ENCODE measurements around the gene MYO5C.
"Not testable (repeated sequence)": the region's sequence is repeated elsewhere in the genome, so short reads cannot be mapped to it uniquely, and the experiment has no call there.

Gene MYO5C

GRCh38 chr15:52307847-52308246 is 12.2 kb upstream of the MYO5C start:
- no peak for DNase-seq

DNA sequence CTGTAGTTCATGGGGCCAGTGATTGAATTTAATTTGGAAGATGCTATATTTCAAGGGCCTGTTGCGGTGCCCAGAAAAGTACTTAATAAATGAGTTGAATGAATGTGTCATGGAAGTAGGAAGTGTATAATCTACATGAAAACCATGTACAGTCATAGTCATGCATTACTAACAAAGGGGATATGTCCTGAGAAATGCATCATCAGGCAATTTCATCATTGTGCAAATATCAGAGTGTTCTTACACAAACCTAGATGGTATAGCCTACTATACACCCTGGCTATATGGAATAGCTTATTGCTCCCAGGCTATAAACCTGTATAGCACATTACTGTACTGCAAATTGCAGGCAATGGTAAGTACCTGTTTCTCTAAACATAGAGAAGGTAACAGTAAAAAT is 10.7 kb upstream of the MYO5C start:
- no peak for DNase-seq

GRCh38 chr15:52303093-52303772 is 7.6 kb upstream of the MYO5C start:
- DNase-seq, result no peak

- no peak for DNase-seq
Observed at GRCh38 chr15:52301265-52301847, 5.8 kb upstream of the MYO5C start.

DNA sequence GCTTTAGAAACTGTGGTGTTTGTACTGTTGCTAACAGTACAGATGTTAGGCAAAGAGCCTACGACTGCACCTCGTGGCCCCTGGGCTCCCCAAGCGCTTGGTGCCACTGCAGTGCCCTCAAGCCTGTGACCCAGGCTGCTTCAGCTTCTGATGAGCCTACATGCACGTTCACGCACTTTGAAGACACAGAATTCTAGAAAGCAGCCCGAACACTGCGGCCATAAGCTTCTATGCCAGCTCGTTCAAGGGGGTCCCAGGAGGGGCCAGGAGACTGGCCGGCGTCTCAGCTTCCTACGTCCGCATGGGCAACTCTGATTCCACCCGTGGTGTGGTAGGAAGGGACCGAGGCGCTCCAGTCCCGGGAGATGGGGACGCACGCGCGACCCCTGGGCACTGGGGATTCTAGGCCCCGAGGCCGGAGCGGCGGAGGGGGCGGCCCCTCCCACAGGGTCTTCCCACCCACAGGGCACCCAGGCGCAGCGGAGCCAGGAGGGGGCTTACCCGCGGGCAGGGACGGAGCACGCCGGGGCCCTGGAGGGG is 653 bp downstream of the MYO5C start:
- no peak for DNase-seq

- no peak for DNase-seq
Observed at GRCh38 chr15:52292780-52293392, 2.7 kb downstream of the MYO5C start.

DNA sequence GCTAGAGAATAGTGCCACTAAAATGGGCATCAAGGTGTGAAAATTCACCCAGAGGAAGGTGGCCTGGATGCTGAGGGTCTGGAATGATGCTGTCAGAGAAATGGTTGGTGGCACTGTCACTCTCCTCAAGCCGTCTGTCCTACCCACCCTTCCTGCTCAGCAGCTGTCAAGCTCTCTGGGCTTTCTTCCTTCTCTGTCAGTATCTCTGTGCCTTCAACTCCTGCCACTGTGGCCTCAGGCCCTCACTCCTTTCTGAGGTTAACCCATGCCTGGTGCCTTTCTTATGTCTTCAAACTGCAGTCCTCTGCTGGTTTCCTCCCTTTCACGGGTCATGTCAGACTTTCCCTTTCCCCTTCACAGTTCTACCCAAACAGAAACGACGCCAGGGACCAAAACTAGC is 4.4 kb downstream of the MYO5C start:
- peak; percentile 13 for DNase-seq

- DNase-seq, result no peak
Observed at GRCh38 chr15:52290800-52291199, 4.8 kb downstream of the MYO5C start.

- DNase-seq, result peak; percentile 30
Observed at GRCh38 chr15:52290329-52290728, 5.3 kb downstream of the MYO5C start.

DNA sequence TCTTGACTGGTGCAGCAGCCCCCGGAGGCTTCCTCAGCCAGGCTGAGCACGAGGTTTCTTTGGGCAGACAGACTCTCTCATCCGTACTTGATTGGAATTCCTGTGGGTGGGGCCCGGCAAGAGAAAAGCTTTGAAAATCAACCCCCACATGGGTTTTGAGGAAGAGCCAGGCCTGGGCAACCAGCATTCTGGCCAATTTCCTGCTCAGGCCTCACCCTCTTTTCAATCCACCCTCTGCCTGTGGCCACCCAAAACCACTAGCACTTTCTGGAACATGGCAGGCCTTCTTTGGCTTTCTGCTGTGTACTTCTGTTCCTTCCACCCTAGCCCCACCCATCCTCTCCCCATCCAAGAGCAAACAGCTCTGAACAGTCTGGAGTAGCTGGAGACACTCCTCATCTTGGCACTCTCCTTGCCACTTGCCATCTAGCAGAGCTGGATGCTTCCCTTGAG is 5.9 kb downstream of the MYO5C start:
- no peak for DNase-seq

GRCh38 chr15:52288986-52289385 is 6.6 kb downstream of the MYO5C start:
- no peak for DNase-seq

- no peak for DNase-seq
Observed at GRCh38 chr15:52288051-52288942, 7.3 kb downstream of the MYO5C start.

DNA sequence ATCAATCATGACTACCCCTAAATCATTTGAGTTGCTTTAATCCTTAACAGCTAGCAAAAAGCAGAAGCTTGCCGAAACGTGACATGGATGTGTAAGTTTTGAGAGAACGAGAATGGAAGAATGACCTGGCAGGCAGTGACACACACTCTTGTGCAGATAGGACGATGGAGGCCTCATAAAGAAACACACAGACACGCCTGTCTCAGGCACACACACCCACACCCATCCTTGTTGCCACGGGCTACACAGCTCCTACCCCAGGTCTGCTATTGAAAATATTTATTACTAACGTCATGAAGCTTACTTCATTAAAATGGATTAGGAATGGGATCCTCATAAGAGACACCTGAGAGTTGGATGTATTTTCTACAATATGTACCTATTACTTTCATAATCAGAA is 8.5 kb downstream of the MYO5C start:
- no peak for DNase-seq

- not testable (repeated sequence) for DNase-seq
Observed at GRCh38 chr15:52285941-52286340, 9.7 kb downstream of the MYO5C start.

DNA sequence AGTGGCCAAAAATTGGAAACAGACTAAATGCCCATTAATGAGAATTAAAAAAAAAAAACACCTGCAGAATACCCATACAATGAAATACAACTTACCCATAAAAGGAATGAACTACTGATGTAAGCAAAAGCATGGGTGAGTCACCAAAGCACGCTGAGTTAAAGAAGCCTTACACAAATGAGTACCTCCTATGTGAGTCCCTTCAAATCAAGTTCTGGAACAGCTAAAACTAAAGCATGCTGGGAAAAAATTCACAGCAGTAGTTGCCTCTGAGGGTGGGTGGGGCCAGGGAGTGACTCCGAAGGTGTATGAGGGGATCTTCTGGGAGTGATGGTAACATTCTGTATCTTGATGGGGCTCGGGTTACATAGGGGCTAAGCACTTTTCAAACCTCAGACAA is 11.4 kb downstream of the MYO5C start:
- peak; percentile 58 for DNase-seq

DNA sequence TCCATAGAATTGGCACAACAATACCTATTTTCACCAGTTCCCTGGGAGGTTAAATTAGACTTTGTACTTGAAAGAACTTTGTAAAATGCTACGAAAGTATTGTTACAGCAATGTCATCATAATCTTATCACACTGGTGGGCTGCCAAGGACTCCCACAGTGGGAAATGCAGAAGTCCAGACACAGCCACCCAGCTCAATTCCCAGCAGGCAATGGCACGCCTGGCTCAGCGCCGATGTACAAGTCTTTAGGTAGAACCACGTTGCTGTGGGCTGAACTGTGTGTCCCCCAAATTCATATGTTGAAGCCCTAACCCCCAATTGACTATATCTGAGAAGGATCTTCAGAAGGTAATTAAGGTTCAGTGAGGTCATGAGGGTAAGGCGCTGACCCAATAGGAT is 12.3 kb downstream of the MYO5C start:
- no peak for DNase-seq

DNA sequence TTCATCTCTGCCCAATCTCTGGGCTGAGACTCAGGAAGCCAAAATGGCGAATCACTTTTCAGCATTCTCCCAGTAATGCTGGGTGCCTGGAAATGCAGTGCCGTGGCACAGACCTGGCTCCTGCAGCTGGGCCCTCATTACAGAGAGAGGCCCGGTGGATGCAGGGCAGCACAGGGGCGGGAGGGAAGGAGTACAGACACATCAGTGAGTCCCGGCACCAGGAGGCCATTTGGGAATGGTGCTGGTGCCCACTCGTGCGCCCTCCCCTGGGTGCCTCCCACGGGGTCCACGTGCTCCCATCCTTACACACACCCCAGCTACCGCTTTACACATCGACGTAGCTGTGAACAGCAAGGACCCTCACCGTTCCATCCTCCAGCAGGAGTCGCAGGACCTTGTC is 13.2 kb downstream of the MYO5C start:
- no peak for DNase-seq

DNA sequence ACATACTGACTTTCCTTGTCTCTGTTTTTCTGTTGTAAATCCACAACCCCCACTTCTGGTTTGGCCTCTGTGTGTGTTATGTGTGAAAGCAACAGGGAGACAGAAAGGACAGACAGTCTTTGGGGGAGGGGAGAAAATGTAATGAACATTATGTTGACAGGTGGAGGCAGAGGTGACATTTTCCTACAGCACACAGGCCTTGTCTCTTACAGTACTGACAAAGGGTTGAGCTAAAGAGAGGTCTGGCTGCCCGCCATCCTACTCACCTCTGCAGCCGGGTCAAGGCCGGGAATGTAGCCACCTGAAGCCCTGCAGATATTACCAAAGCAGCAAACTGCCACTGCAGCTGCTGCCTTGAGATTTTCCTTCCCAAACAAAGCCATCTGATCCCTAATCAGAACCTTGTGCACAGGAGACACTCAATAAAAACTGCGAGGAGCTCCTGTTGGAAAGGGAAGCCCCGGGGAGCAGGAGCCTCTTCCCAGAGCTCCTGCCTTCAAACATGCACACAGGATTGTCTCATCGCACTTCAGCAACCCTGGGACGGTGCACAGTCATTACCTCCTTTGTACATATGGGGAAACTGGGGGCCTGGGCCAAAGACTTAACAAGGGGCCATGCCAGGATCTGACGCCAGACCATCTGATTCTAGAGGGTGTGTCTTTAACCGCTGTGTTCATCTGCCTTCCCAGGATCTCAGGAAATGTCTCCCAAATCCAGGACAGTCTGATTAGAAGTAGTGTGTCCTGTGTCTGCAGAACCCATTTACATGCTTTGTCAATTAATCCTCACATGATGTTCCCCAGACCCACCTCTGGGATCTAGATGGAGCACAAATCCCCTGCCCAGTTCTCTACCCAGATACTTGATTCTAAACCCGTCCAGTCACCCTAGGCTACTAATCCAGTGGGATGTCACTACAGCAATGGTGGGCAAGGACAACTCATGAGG is 14.2 kb downstream of the MYO5C start:
- DNase-seq, result no peak

DNA sequence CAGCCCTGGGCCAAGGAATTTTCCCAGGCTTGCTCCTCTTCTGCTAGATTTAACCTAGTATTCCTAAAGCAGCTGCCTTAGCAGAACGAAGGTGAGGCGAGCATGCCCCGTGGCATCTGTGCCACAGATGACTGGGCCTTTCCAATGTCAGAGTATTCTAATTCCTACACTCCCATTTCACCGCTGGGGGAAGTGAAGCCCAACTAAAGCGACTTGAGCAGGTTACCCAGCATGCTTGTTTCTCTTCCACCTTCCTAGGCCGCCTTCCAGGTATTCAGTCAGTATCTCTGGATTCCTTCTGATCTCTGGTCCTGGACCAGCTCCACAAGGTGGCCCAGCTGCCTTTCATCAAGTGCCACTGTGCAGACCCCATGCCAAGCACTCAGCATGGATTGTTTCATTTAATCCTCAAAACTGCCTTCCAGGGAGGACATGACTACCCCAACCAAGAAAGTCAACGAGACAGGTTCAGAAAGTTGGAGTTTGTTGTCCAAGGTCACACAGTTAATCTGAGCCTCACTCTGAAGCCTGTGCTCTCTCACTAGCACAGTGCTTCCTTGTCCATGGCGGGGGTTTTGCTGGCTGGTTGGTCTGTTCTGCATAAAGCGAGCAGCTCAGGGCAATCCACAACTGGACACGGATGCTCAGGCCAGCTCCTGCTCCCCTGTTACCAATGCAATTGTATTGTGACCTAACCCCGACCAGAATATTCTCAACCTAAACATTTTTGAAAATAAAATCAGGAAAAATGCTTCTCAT is 15.1 kb downstream of the MYO5C start:
- DNase-seq, result no peak

DNA sequence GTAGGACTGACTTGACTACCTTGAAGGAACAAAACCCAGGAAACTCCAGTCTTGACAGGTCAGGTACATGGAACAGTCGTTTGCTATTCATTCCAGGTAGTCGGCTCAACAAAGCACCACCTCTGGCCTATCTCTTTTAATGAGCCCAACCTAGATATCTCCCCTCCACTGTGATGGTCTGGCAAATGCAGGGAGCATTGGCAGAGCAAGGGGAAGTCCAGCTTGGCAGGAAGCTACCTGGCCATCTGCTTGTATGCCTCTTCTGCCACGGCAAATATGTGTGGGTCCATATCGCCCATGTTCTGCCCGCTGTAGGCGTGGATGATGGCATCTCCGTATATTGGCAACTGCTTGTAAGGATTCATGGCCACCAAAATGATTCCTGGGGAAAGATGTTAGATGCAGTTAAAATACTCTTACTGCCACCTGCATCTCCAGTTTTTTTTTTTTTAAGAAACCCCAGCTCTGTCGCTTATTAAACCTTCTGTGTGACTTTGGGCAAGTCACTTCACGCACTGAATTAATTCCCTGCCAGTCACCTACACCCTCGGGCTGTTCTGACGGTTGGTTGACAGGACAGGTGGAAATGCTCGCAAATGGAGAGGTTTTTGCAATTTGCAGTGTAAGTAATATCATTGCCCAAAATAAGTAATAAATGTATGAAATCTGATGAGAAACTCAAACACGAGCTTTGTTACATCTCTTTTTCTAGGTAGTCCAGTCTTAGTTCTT is 16.8 kb downstream of the MYO5C start:
- no peak for DNase-seq
